H1 (cell line): ENCODE measurements around the gene TFG. TPM values are rescaled to one million over a fixed set of nuclear protein-coding genes. Genes with fewer than 3 reads are reported as not detected.

Experiments
- CTCF ChIA-PET: fragments of 300-600 bp; sonication (Branson Sonifier 250); formaldehyde crosslinking; loops from one replicate; lab custom pipeline; 2021; ENCODE audit not compliant: partially characterized antibody; lab: Charles Lee
- POLR2A ChIA-PET: fragments of 300-600 bp; sonication (Branson Sonifier 250); formaldehyde crosslinking; loops from one replicate; lab custom pipeline; 2021; ENCODE audit warnings: inconsistent platforms; ENCODE audit not compliant: partially characterized antibody; lab: Charles Lee
- DNase-seq, 2 experiments: peaks; one replicate each; pipeline versions ENCODE4 v3.0.0 to v3.0.0-alpha.2; 2010 to 2022; ENCODE audit warnings: low spot score in 2 of 2, low read depth in 1 of 2, mixed read lengths in 1 of 2
- FAIRE-seq: peaks from 2 replicates; lab custom pipeline; 2011; peaks lifted over from hg19 to GRCh38; lab: Jason Lieb, UNC
- H2AFZ ChIP-seq: 2 replicates; pipeline ENCODE4 v1.8.1; 2012; ENCODE audit warnings: low read length, inconsistent platforms
- H2AK5ac ChIP-seq: 2 replicates; pipeline ENCODE4 v1.6.1; 2013; ENCODE audit warnings: low read depth, low read length
- H2BK120ac ChIP-seq: replicated peaks from 2 replicates; pipeline ENCODE3; 2013; ENCODE audit warnings: low read depth, low read length, inconsistent platforms
- H2BK12ac ChIP-seq: 2 replicates; pipeline ENCODE4 v1.6.1; 2013; ENCODE audit warnings: low read depth, low read length
- H2BK15ac ChIP-seq: 2 replicates; pipeline ENCODE4 v1.6.1; 2013; ENCODE audit warnings: low read length
- H2BK20ac ChIP-seq: 2 replicates; pipeline ENCODE4 v1.6.1; 2013; ENCODE audit warnings: low read length
- H2BK5ac ChIP-seq: 2 replicates; pipeline ENCODE4 v1.6.1; 2013; ENCODE audit warnings: low read depth, low read length
- H3K14ac ChIP-seq: 2 replicates; pipeline ENCODE4 v1.6.1; 2013; ENCODE audit warnings: inconsistent platforms; ENCODE audit not compliant: insufficient read length
- H3K18ac ChIP-seq: 2 replicates; pipeline ENCODE4 v1.6.1; 2013; ENCODE audit warnings: low read length; ENCODE audit errors: extremely low read depth
- H3K23ac ChIP-seq: 2 replicates; pipeline ENCODE4 v1.6.1; 2013; ENCODE audit warnings: inconsistent platforms; ENCODE audit not compliant: insufficient read length
- H3K23me2 ChIP-seq: 2 replicates; pipeline ENCODE4 v1.6.1; 2013; ENCODE audit warnings: low read depth, low read length
- H3K27ac ChIP-seq: 2 replicates; pipeline ENCODE4 v1.6.1; 2011; ENCODE audit warnings: low read depth, low read length, inconsistent platforms
- H3K27me3 ChIP-seq, 4 experiments: replicated peaks in 1 of 4; 1 replicate in 1 of 4; 2 replicates in 3 of 4; pipeline versions ENCODE4 v1.6.1 to v1.8.1; 2011 to 2013; ENCODE audit warnings: low read length in 3 of 4, mild to moderate bottlenecking in 3 of 4, inconsistent platforms in 2 of 4, mixed read lengths in 2 of 4, moderate library complexity in 1 of 4; ENCODE audit not compliant: control insufficient read depth in 3 of 4, insufficient read depth in 3 of 4; ENCODE audit errors: extremely low read depth in 1 of 4
- H3K36me3 ChIP-seq, 4 experiments: 2 replicates each; pipeline versions ENCODE4 v1.6.1 to v1.8.1; 2011 to 2013; ENCODE audit warnings: mild to moderate bottlenecking in 4 of 4, low read length in 3 of 4, moderate library complexity in 2 of 4, control low read depth in 1 of 4, inconsistent platforms in 1 of 4; ENCODE audit not compliant: insufficient read depth in 4 of 4, control insufficient read depth in 2 of 4
- H3K4ac ChIP-seq: replicated peaks from 2 replicates; pipeline ENCODE3; 2013; ENCODE audit warnings: low read length, low read depth, mixed read lengths, inconsistent platforms; ENCODE audit not compliant: insufficient read length
- H3K4me1 ChIP-seq, 4 experiments: replicated peaks in 1 of 4; 1 replicate in 1 of 4; 2 replicates in 3 of 4; pipeline versions ENCODE4 v1.6.1 to v1.8.1; 2011 to 2013; ENCODE audit warnings: low read length in 3 of 4, inconsistent platforms in 2 of 4, mixed read lengths in 1 of 4; ENCODE audit not compliant: insufficient read depth in 4 of 4, control insufficient read depth in 3 of 4
- H3K4me2 ChIP-seq, 2 experiments: 2 replicates each; pipeline versions ENCODE4 v1.6.1 to v1.8.1; 2011 to 2013; ENCODE audit warnings: low read depth in 2 of 2, low read length in 2 of 2, control low read depth in 1 of 2, inconsistent platforms in 1 of 2, mild to moderate bottlenecking in 1 of 2; ENCODE audit not compliant: insufficient read depth in 1 of 2
- H3K4me3 ChIP-seq, 4 experiments: fragments of 200-600, 300-600 bp in 1 of 4; sonication (generic), shearing (Covaris generic), sonication (Bioruptor Twin) in 1 of 4; 2 replicates each; pipeline versions ENCODE4 v1.5.1 to v1.8.1; 2011 to 2016; ENCODE audit warnings: low read length in 4 of 4, low read depth in 3 of 4, control low read depth in 2 of 4, inconsistent platforms in 2 of 4, mild to moderate bottlenecking in 2 of 4, mixed read lengths in 1 of 4, moderate library complexity in 1 of 4; ENCODE audit not compliant: insufficient read depth in 2 of 4; ENCODE audit errors: extremely low read depth in 1 of 4
- H3K56ac ChIP-seq: replicated peaks from 2 replicates; pipeline ENCODE3; 2013; ENCODE audit warnings: low read depth, mild to moderate bottlenecking, mixed read lengths, low read length, inconsistent platforms; ENCODE audit not compliant: insufficient read length
- H3K79me1 ChIP-seq: 2 replicates; pipeline ENCODE4 v1.6.1; 2013; ENCODE audit warnings: low read depth, low read length, control low read depth
- H3K79me2 ChIP-seq, 2 experiments: 2 replicates each; pipeline versions ENCODE4 v1.6.1 to v1.8.1; 2012 to 2013; ENCODE audit warnings: low read length in 2 of 2, mild to moderate bottlenecking in 2 of 2, inconsistent platforms in 1 of 2; ENCODE audit not compliant: insufficient read depth in 2 of 2, control insufficient read depth in 1 of 2
- H3K9ac ChIP-seq, 4 experiments: replicated peaks in 1 of 4; 1 replicate in 1 of 4; 2 replicates in 3 of 4; pipeline versions ENCODE4 v1.6.1 to v1.8.1; 2011 to 2013; ENCODE audit warnings: low read depth in 3 of 4, low read length in 3 of 4, control low read depth in 2 of 4, mild to moderate bottlenecking in 2 of 4, moderate library complexity in 2 of 4, inconsistent platforms in 1 of 4; ENCODE audit errors: extremely low read depth in 1 of 4
- H3K9me3 ChIP-seq, 2 experiments: 2 replicates each; pipeline versions ENCODE4 v1.6.1 to v1.8.1; 2012 to 2013; ENCODE audit warnings: mild to moderate bottlenecking in 2 of 2, moderate library complexity in 2 of 2, control low read depth in 1 of 2, inconsistent platforms in 1 of 2, low read depth in 1 of 2, low read length in 1 of 2, mixed read lengths in 1 of 2; ENCODE audit not compliant: insufficient read depth in 2 of 2
- H4K20me1 ChIP-seq, 2 experiments: replicated peaks in 1 of 2; 2 replicates each; pipeline versions ENCODE3 to v1.8.1; 2011 to 2013; ENCODE audit warnings: inconsistent platforms in 2 of 2, low read length in 2 of 2, mild to moderate bottlenecking in 1 of 2; ENCODE audit not compliant: insufficient read depth in 2 of 2, control insufficient read depth in 1 of 2
- H4K5ac ChIP-seq: 2 replicates; pipeline ENCODE4 v1.6.1; 2013; ENCODE audit warnings: low read length, low read depth, mixed read lengths, inconsistent platforms; ENCODE audit not compliant: insufficient read length
- H4K8ac ChIP-seq: 2 replicates; pipeline ENCODE4 v1.8.0; 2013; ENCODE audit warnings: mild to moderate bottlenecking, moderate library complexity, low read length, inconsistent platforms; ENCODE audit not compliant: insufficient read depth; ENCODE audit errors: extremely low read depth
- H4K91ac ChIP-seq: replicated peaks from 2 replicates; pipeline ENCODE3; 2013; ENCODE audit warnings: low read length, mixed read lengths, inconsistent platforms; ENCODE audit not compliant: insufficient read length
- CEBPB ChIP-seq: IDR thresholded peaks from 2 replicates; pipeline ENCODE4 v1.6.1; 2012; ENCODE audit warnings: low read depth, low read length
- KDM1A ChIP-seq: fragments of 200-600, 300-600 bp; sonication (generic); IDR thresholded peaks from 2 replicates; pipeline ENCODE4 v1.7.1; 2016; ENCODE audit warnings: mild to moderate bottlenecking, low read length, borderline replicate concordance
- RNF2 ChIP-seq: fragments of 200-900, 300-1000 bp; sonication (generic); IDR thresholded peaks from 2 replicates; pipeline ENCODE4 v1.7.1; 2016; ENCODE audit warnings: borderline replicate concordance, low read depth, mild to moderate bottlenecking, antibody characterized with exemption, low read length; ENCODE audit not compliant: poor library complexity, severe bottlenecking; ENCODE audit errors: missing control alignments
- SP1 ChIP-seq: IDR thresholded peaks from 2 replicates; pipeline ENCODE4 v1.6.1; 2011; ENCODE audit warnings: low read depth, low read length
- SP4 ChIP-seq: IDR thresholded peaks from 2 replicates; pipeline ENCODE4 v1.6.1; 2012; ENCODE audit warnings: low read length, inconsistent platforms
- TAF7 ChIP-seq: optimal IDR thresholded peaks from 2 replicates; pipeline ENCODE3; 2011; ENCODE audit warnings: low read depth, mild to moderate bottlenecking, inconsistent platforms, low read length, moderate library complexity, borderline replicate concordance
- TBP ChIP-seq: IDR thresholded peaks from 2 replicates; pipeline ENCODE4 v1.6.1; 2011; ENCODE audit warnings: low read depth, low read length, improper control_type of control experiment
- WGBS, 2 experiments: shearing (Covaris generic) in 1 of 2; methylation state at CpG; one replicate each; pipeline versions ENCODE4 v1.1.6 to v1.1.7; 2013 to 2015; ENCODE audit warnings: low lambda C conversion rate in 2 of 2, mixed read lengths in 2 of 2, inconsistent platforms in 1 of 2, low coverage in 1 of 2, missing lambda C conversion rate in 1 of 2; ENCODE audit not compliant: insufficient replicate concordance in 2 of 2, insufficient coverage in 1 of 2, insufficient read length in 1 of 2; ENCODE audit errors: extremely low coverage in 1 of 2, missing lambda C conversion rate in 1 of 2; 5-methylcytosine and 5-hydroxymethylcytosine counted together
- polyA plus RNA-seq, 7 experiments: library from polyadenylated mRNA; depleted of rRNA in 3 of 7; stranded (reverse) in 5 of 7; unstranded in 2 of 7; fragments of >200 nt in 5 of 7; fragments of 200-250 nt in 2 of 7; gene quantifications; 1 replicate in 5 of 7; 2 replicates in 1 of 7; 4 replicates in 1 of 7; pipeline versions ENCODE4 v1.2.1 to v1.2.3, GENCODE V29; 2011 to 2013; ENCODE audit warnings: missing spikeins in 2 of 7, mixed read lengths in 2 of 7
- total RNA-seq: library from RNA; stranded (reverse); fragmentation: NEBNext Ultra II Directional; extraction: Animal tissue kit (Norgen Biotek cat#: 25700); gene quantifications from 2 replicates; pipeline ENCODE4 v1.2.1, GENCODE V29; 2021

Gene TFG
- total and polyA plus RNA-seq, 2 of the 8 experiments (the other 6 are each of a cell fraction or from before 2014, with no cell fraction given), result 81.9 to 98.4 TPM

DNA sequence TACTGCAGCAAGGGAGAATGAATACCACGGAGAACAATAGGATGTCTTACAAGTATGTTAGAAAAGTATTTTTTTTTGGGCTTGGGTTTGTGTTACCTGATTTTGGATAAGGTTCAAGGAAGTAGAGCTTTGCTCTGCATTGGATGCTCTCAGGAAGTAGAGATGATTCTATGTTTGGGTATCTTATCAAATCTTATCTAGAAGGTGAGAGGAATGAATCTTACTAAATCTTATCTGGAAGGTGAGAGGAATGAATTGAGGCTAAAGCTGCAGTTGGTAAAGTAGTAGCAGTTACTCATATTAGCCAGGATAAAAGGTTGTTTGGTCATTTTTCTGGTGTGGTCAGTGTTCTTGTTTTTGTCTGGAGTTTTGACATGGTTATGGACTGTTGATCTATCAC is 17.4 kb downstream of the TFG start:
- H2AFZ ChIP-seq, result no peak overlapping the region
- H4K8ac ChIP-seq, result no peak overlapping the region
- H3K4ac ChIP-seq, result no peak overlapping the region
- TF ChIP-seq SP1, result no peak
- no peak for TF ChIP-seq KDM1A
- no peak for TF ChIP-seq CEBPB
- TF ChIP-seq TBP, result no peak
- no peak for TF ChIP-seq RNF2
- TF ChIP-seq TAF7, result no peak
- TF ChIP-seq SP4, result no peak
- H3K79me1 ChIP-seq, result no peaks in the 10 kb centered on the region
- FAIRE-seq, result no peak
- no peak overlapping the region for H2BK15ac ChIP-seq
- H3K23me2 ChIP-seq, result no peaks in the 10 kb centered on the region
- no peak overlapping the region for H3K4me2 ChIP-seq
- no peak overlapping the region for H4K91ac ChIP-seq
- H3K9me3 ChIP-seq, result no peaks in the 10 kb centered on the region
- H3K4me1 ChIP-seq, result peaks cover 0 to 5% (median 2%) of the 10 kb centered on the region in 4 experiments; a peak in 2 of 7 replicates
- no peak overlapping the region for H3K14ac ChIP-seq
- H3K27me3 ChIP-seq, result no peaks in the 10 kb centered on the region
- no peak overlapping the region for H2BK12ac ChIP-seq
- no peak overlapping the region for H4K5ac ChIP-seq
- no peak overlapping the region for H2BK120ac ChIP-seq
- H2BK5ac ChIP-seq, result no peak overlapping the region
- H3K79me2 ChIP-seq, result peaks cover 0 to 41% of the 10 kb centered on the region in 2 experiments; a peak in 2 of 4 replicates
- CTCF ChIA-PET, result interaction anchor here (0.7 to 2.3 kb wide), 6 partner anchors 9 to 813 kb away, joined by 3 to 9 read pairs (median 4); no protein-coding TSS in a partner anchor
- no peak overlapping the region for H3K18ac ChIP-seq
- no peak overlapping the region for H3K23ac ChIP-seq
- H3K9ac ChIP-seq, result no peak overlapping the region
- no peak for DNase-seq
- 92% methylated on average over 1 of the region's 1 CpG; no CpG with 5 or more reads in 1 of the 2 experiments for WGBS, 2 experiments
- H3K36me3 ChIP-seq, result peaks cover 2 to 47% (median 10%) of the 10 kb centered on the region in 4 experiments; a peak in 6 of 8 replicates
- no peak overlapping the region for H2AK5ac ChIP-seq
- H3K56ac ChIP-seq, result no peak overlapping the region
- no peak overlapping the region for H3K27ac ChIP-seq
- H2BK20ac ChIP-seq, result no peak overlapping the region
- POLR2A ChIA-PET, result interaction anchor here (0.8 to 2.7 kb wide), 4 partner anchors 9 to 316 kb away, joined by 3 to 14 read pairs (median 6); partner anchors contain the start of gene TFG
- H3K4me3 ChIP-seq, result no peak overlapping the region
- H4K20me1 ChIP-seq, result peaks cover 1 to 2% of the 10 kb centered on the region in 2 experiments
